ENCODE data around the gene ABHD4. TPM values are rescaled to one million over a fixed set of nuclear protein-coding genes. Genes with fewer than 3 reads are reported as not detected.
A peak's percentile ranks its signal among the peaks of the same experiment; 100 is the strongest.

Gene ABHD4, protein sequence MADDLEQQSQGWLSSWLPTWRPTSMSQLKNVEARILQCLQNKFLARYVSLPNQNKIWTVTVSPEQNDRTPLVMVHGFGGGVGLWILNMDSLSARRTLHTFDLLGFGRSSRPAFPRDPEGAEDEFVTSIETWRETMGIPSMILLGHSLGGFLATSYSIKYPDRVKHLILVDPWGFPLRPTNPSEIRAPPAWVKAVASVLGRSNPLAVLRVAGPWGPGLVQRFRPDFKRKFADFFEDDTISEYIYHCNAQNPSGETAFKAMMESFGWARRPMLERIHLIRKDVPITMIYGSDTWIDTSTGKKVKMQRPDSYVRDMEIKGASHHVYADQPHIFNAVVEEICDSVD
- 10 to 100 TPM; 44.8 to 47.4 TPM for total RNA-seq
- 10 to 100 TPM; 20.3 to 41.6 TPM for polyA plus RNA-seq
- long read RNA-seq, donor 1, transcript ABHD4-203 (7 exons, 3,366 nt), result major isoform, 105 of 156 reads
- long read RNA-seq, donor 1, partial matches to known transcripts, result 31 of 156 reads
- long read RNA-seq, donor 1, other reads (novel, unspliced or antisense), result 20 of 156 reads
- long read RNA-seq, donor 2, partial matches to known transcripts, result 3 of 22 reads
- long read RNA-seq, donor 2, other reads (novel, unspliced or antisense), result 16 of 22 reads

DNA sequence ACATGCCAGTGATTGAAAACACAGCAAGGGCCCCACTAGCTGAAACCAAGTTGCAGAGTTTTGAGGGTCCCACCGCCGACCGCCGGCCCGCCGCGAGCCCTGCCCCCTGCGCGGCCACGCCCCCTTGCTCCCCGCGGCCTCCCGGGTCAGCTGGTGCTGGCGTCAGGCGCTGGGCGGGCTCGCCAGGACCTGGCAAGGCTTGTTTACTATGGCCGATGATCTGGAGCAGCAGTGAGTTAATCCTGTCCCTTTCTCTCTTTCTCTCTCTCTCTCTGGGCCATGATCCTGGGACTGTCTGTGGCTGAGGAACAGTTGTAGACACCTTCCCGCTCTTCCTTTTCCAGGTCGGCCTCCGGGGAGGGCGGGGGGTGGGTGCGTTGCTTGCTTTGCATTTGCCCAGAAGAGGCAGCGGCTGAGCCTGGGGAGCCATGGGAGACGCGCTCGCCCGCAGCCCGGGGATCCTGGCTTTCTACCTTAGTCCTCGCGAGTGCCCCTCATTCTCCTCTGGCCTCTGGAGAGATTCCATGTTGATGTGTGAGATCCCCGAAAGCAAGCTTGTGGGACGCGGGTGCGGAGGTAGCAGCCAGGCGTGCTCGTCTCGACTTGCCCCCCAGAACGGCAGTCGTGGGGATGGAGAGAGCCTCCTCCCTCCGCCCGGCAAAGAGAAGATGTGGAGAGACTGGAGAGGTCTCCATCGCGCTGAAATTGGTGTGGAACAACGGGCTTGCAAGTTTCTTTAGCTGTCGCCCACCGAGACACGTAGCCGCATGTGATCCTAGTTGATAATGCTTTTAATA lies at the start of gene ABHD4:
TSS of gene ABHD4 (plus strand) at position 202 of the 797 bp plus-strand sequence. CDS start at position 209, 7 bp downstream.
- Histone ChIP-seq H3K9me3 (ENCODE audit: control insufficient read depth, low read length) (no peaks in the 10 kb centered on the region), H3K36me3 (ENCODE audit: control insufficient read depth in 1 of 2, insufficient read depth in 2 of 2, low read length in 1 of 2) (peaks cover 0 to 2% of the 10 kb centered on the region in 2 donors), H3K27me3 (ENCODE audit: control insufficient read depth in 1 of 2, insufficient read depth in 2 of 2, low read length in 1 of 2) (no peaks in the 10 kb centered on the region), H3K27ac (ENCODE audit: low read depth in 1 of 2, low read length in 2 of 2) (peak within 1 kb of the TSS in 1 of 2 donors; percentile 76), H3K4me1 (ENCODE audit: control insufficient read depth in 1 of 2, insufficient read depth in 2 of 2, low read length in 2 of 2) (no peaks in the 10 kb centered on the region), H3K4me3 (ENCODE audit: low read length in 2 of 2) (peak within 1 kb of the TSS; percentile 60 to 61)
- peak; percentile 95 for ATAC-seq (ENCODE audit: low FRiP score)
- peak; percentile 93 to 94 for DNase-seq
- 0 to 1% methylated on average over 49 of the region's 49 CpGs for WGBS, 2 donors
- intact Hi-C loops (cut with DNase I), result no loop called here

DNA sequence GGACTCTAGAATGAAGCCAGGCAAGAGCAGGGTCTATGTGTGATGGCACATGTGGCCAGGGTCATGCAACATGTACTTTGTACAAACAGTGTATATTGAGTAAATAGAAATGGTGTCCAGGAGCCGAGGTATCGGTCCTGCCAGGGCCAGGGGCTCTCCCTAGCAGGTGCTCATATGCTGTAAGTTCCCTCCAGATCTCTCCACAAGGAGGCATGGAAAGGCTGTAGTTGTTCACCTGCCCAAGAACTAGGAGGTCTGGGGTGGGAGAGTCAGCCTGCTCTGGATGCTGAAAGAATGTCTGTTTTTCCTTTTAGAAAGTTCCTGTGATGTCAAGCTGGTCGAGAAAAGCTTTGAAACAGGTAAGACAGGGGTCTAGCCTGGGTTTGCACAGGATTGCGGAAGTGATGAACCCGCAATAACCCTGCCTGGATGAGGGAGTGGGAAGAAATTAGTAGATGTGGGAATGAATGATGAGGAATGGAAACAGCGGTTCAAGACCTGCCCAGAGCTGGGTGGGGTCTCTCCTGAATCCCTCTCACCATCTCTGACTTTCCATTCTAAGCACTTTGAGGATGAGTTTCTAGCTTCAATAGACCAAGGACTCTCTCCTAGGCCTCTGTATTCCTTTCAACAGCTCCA lies 48.7 kb upstream of the ABHD4 start:
- no peak for ATAC-seq (ENCODE audit: low FRiP score)
- 86 to 89% methylated on average over 6 of the region's 6 CpGs for WGBS, 2 donors
- Histone ChIP-seq H3K36me3 (ENCODE audit: control insufficient read depth in 1 of 2, insufficient read depth in 2 of 2, low read length in 1 of 2) (no peaks in the 10 kb centered on the region), H3K27ac (ENCODE audit: low read depth in 1 of 2, low read length in 2 of 2) (no peak overlapping the region), H3K27me3 (ENCODE audit: control insufficient read depth in 1 of 2, insufficient read depth in 2 of 2, low read length in 1 of 2) (no peaks in the 10 kb centered on the region), H3K4me1 (ENCODE audit: control insufficient read depth in 1 of 2, insufficient read depth in 2 of 2, low read length in 2 of 2) (no peaks in the 10 kb centered on the region), H3K4me3 (ENCODE audit: low read length in 2 of 2) (no peak overlapping the region), H3K9me3 (ENCODE audit: control insufficient read depth, low read length) (no peaks in the 10 kb centered on the region)
- intact Hi-C loops (cut with DNase I), result no loop called here
- no peak for DNase-seq

DNA sequence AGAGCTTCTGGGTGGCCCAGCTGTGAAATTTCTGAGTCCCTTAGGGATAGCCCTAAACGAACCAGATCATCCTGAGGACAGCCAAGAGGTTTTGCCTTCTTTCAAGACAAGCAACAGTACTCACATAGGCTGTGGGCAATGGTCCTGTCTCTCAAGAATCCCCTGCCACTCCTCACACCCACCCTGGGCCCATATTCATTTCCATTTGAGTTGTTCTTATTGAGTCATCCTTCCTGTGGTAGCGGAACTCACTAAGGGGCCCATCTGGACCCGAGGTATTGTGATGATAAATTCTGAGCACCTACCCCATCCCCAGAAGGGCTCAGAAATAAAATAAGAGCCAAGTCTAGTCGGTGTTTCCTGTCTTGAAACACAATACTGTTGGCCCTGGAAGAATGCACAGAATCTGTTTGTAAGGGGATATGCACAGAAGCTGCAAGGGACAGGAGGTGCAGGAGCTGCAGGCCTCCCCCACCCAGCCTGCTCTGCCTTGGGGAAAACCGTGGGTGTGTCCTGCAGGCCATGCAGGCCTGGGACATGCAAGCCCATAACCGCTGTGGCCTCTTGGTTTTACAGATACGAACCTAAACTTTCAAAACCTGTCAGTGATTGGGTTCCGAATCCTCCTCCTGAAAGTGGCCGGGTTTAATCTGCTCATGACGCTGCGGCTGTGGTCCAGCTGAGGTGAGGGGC lies 48.0 kb upstream of the ABHD4 start:
- H3K4me3 ChIP-seq (ENCODE audit: low read length in 2 of 2), result no peak overlapping the region
- no peaks in the 10 kb centered on the region for H3K4me1 ChIP-seq (ENCODE audit: control insufficient read depth in 1 of 2, insufficient read depth in 2 of 2, low read length in 2 of 2)
- H3K27me3 ChIP-seq (ENCODE audit: control insufficient read depth in 1 of 2, insufficient read depth in 2 of 2, low read length in 1 of 2), result no peaks in the 10 kb centered on the region
- H3K36me3 ChIP-seq (ENCODE audit: control insufficient read depth in 1 of 2, insufficient read depth in 2 of 2, low read length in 1 of 2), result no peaks in the 10 kb centered on the region
- intact Hi-C loops (cut with DNase I), result loop anchor here (5.0 to 10.0 kb wide), 3 partner anchors 158 to 505 kb away; partner anchors contain the start of genes AJUBA (in 1 of the 2) and CDH24 (in 1 of the 2)
- DNase-seq, result no peak
- H3K9me3 ChIP-seq (ENCODE audit: control insufficient read depth, low read length), result no peaks in the 10 kb centered on the region
- ATAC-seq (ENCODE audit: low FRiP score), result no peak
- H3K27ac ChIP-seq (ENCODE audit: low read depth in 1 of 2, low read length in 2 of 2), result no peak overlapping the region
- 84 to 85% methylated on average over 11 of the region's 11 CpGs for WGBS, 2 donors

DNA sequence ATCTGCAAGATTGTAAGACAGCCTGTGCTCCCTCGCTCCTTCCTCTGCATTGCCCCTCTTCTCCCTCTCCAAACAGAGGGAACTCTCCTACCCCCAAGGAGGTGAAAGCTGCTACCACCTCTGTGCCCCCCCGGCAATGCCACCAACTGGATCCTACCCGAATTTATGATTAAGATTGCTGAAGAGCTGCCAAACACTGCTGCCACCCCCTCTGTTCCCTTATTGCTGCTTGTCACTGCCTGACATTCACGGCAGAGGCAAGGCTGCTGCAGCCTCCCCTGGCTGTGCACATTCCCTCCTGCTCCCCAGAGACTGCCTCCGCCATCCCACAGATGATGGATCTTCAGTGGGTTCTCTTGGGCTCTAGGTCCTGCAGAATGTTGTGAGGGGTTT lies 46.5 kb upstream of the ABHD4 start:
- Histone ChIP-seq H3K4me3 (ENCODE audit: low read length in 2 of 2) (no peak overlapping the region), H3K27ac (ENCODE audit: low read depth in 1 of 2, low read length in 2 of 2) (no peak overlapping the region), H3K4me1 (ENCODE audit: control insufficient read depth in 1 of 2, insufficient read depth in 2 of 2, low read length in 2 of 2) (no peaks in the 10 kb centered on the region), H3K36me3 (ENCODE audit: control insufficient read depth in 1 of 2, insufficient read depth in 2 of 2, low read length in 1 of 2) (no peaks in the 10 kb centered on the region), H3K9me3 (ENCODE audit: control insufficient read depth, low read length) (no peaks in the 10 kb centered on the region), H3K27me3 (ENCODE audit: control insufficient read depth in 1 of 2, insufficient read depth in 2 of 2, low read length in 1 of 2) (no peaks in the 10 kb centered on the region)
- 29 to 32% methylated on average over 5 of the region's 5 CpGs for WGBS, 2 donors
- intact Hi-C loops (cut with DNase I), result loop anchor here (5.0 to 10.0 kb wide), 3 partner anchors 159 to 503 kb away; partner anchors contain the start of genes AJUBA (in 1 of the 2) and CDH24 (in 1 of the 2)
- ATAC-seq (ENCODE audit: low FRiP score) (no peak), DNase-seq (no peak)

DNA sequence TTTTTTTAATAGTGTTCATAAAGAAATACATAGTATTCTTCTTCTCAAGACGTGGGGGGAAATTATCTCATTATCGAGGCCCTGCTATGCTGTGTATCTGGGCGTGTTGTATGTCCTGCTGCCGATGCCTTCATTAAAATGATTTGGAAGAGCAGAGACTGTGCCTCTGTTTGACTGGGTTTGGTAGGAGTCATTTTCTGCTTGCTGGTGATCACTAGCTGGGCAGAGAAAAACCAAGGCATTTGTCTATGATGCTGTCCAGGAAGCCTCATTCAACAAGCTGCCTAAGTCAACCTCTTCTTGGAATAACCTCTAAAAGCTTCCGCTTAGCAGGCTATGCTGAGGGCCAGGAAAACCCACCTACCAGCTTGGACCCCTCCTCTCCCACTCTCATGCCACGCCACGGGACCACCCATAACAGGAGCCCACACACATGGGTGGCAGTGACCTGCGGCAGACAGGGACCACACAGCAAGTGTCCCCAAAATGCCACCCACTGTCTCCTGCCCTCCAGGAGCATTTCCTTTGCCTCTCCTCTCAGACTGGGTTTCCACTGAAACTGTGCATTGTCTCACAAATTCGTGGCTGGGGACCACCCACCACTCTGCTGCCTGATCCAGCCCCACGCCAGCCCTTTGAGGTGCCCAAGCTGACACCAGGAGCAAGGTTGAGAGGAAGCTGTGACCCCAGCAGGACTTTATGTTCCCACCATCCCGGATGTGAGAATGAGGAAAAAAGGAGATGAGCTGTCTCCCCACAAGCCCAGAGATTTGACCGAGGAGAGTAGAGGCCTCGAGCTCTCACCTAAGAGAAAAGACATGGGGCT lies 45.9 kb upstream of the ABHD4 start:
- H3K9me3 ChIP-seq (ENCODE audit: control insufficient read depth, low read length), result no peaks in the 10 kb centered on the region
- H3K4me1 ChIP-seq (ENCODE audit: control insufficient read depth in 1 of 2, insufficient read depth in 2 of 2, low read length in 2 of 2), result no peaks in the 10 kb centered on the region
- H3K27ac ChIP-seq (ENCODE audit: low read depth in 1 of 2, low read length in 2 of 2), result no peak overlapping the region
- no peaks in the 10 kb centered on the region for H3K36me3 ChIP-seq (ENCODE audit: control insufficient read depth in 1 of 2, insufficient read depth in 2 of 2, low read length in 1 of 2)
- H3K27me3 ChIP-seq (ENCODE audit: control insufficient read depth in 1 of 2, insufficient read depth in 2 of 2, low read length in 1 of 2), result no peaks in the 10 kb centered on the region
- no peak for ATAC-seq (ENCODE audit: low FRiP score)
- intact Hi-C loops (cut with DNase I), result loop anchor here (5.0 to 10.0 kb wide), 3 partner anchors 160 to 503 kb away; partner anchors contain the start of genes AJUBA (in 1 of the 2) and CDH24 (in 1 of the 2)
- H3K4me3 ChIP-seq (ENCODE audit: low read length in 2 of 2), result no peak overlapping the region
- 76 to 84% methylated on average over 13 of the region's 13 CpGs for WGBS, 2 donors
- no peak for DNase-seq

DNA sequence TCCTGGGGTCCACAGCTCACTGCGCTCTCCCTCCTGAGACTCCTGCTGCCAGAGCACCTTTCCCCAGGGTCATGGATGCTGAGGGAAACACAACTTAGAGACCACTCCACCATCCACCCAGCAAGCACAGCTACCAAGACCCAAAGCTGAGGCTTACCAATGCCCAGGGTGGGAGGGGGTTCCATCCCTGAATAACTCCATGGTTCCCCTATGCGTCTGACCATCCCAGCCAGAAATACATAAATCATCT lies 45.3 kb upstream of the ABHD4 start:
- intact Hi-C loops (cut with DNase I), result loop anchor here (5.0 to 10.0 kb wide), 3 partner anchors 160 to 502 kb away; partner anchors contain the start of genes AJUBA (in 1 of the 2) and CDH24 (in 1 of the 2)
- Histone ChIP-seq H3K27me3 (ENCODE audit: control insufficient read depth in 1 of 2, insufficient read depth in 2 of 2, low read length in 1 of 2) (no peaks in the 10 kb centered on the region), H3K4me3 (ENCODE audit: low read length in 2 of 2) (no peak overlapping the region), H3K9me3 (ENCODE audit: control insufficient read depth, low read length) (no peaks in the 10 kb centered on the region), H3K36me3 (ENCODE audit: control insufficient read depth in 1 of 2, insufficient read depth in 2 of 2, low read length in 1 of 2) (no peaks in the 10 kb centered on the region), H3K4me1 (ENCODE audit: control insufficient read depth in 1 of 2, insufficient read depth in 2 of 2, low read length in 2 of 2) (no peaks in the 10 kb centered on the region), H3K27ac (ENCODE audit: low read depth in 1 of 2, low read length in 2 of 2) (no peak overlapping the region)
- ATAC-seq (ENCODE audit: low FRiP score) (no peak), DNase-seq (no peak)
- 95 to 96% methylated on average over 2 of the region's 2 CpGs for WGBS, 2 donors

DNA sequence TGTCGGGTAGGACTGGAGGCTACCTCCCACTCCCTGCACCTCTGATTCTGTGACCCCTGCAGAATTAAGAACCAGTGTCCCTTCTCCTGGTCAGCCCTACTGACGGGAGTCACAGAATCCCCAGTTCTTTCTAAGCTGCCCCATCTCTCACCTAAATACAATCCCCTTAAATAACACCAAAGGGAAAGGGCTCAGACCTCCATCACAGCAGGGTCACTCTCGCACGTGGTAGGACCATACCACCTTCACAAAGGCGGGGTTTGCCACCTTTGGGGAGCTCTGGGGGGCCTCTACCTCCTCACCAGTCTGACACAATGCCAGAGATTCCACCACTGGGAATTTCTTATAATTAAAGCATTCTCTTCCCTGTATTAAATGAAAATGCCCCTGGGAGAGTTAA lies 44.7 kb upstream of the ABHD4 start:
- no peak overlapping the region for H3K4me3 ChIP-seq (ENCODE audit: low read length in 2 of 2)
- H3K9me3 ChIP-seq (ENCODE audit: control insufficient read depth, low read length), result no peaks in the 10 kb centered on the region
- ATAC-seq (ENCODE audit: low FRiP score) (no peak), DNase-seq (no peak)
- no peaks in the 10 kb centered on the region for H3K36me3 ChIP-seq (ENCODE audit: control insufficient read depth in 1 of 2, insufficient read depth in 2 of 2, low read length in 1 of 2)
- H3K4me1 ChIP-seq (ENCODE audit: control insufficient read depth in 1 of 2, insufficient read depth in 2 of 2, low read length in 2 of 2), result no peaks in the 10 kb centered on the region
- H3K27ac ChIP-seq (ENCODE audit: low read depth in 1 of 2, low read length in 2 of 2), result no peak overlapping the region
- WGBS, 2 donors, result 89 to 95% methylated on average over 5 of the region's 5 CpGs
- H3K27me3 ChIP-seq (ENCODE audit: control insufficient read depth in 1 of 2, insufficient read depth in 2 of 2, low read length in 1 of 2), result no peaks in the 10 kb centered on the region
- intact Hi-C loops (cut with DNase I), result loop anchor here (5.0 to 10.0 kb wide), 3 partner anchors 161 to 501 kb away; partner anchors contain the start of genes AJUBA (in 1 of the 2) and CDH24 (in 1 of the 2)
